HG03432 (cell line): ENCODE measurements around the gene HIRA.

Experiments used
- ATAC-seq: cut with Tn5 transposase; IDR thresholded peaks from one replicate; pipeline ENCODE4 v1.9.1; 2021; ENCODE audit warnings: mild to moderate bottlenecking, moderate library complexity; ENCODE audit not compliant: unreplicated experiment

The HIRA gene

DNA sequence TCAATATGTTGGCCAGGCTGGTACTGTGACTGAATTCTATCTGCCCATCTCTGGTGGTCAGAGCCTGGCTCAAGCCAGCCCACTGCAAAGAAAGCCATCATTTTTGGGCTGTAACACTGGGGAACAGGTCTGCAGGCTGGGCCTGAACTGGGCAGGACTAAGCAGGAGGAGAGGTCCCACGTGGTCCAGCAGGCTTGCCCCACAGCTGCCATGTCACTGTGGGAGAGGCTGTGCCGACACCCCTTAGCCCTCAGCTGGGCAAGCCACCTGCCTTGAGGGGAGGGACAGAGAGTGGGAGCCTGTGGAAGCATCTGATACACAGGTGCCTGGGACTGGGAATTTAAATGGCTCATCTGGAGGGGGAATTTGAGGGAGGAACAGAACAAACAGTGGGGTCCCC, 73.3 kb downstream of the HIRA start:
- no peak for ATAC-seq

DNA sequence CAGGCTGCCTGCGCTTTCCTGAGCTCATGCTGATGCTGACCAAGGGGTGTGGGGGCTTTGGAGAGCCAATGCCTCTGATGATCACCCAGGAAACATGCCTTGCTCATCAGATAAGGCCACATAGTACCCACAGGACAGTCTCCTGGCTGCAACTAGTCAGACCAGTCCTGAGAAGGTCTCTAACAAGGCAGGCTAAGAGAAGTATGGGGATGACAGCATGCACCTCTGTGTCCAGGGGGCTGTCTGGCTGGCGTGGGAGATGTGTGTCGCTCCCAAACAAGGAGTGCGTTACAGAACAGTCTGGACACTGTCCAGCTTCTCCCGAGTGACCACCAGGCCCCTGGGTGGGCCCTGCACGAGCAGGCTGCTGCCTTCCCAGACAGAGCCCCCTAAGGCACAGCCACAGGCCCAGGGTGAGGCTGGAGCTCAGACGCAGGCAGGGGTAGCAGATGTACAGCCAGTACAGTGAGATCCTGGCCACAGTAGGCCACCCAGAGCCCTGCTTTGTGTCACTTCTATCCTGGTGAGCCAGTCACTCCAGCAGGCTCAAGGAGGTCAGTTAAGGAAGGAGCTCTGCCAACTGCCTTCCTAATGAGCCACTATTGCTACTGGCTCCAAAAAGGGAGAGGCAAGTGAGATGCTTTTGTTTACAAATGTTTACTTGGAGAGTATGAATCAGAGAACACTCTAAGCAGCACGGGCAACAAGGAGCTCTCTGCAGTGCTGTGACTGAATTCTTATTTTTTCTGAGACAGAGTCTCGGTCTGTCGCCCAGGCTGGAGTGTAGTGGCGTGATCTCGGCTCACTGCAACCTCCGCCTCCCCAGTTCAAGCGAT, 74.0 kb downstream of the HIRA start:
- ATAC-seq, result no peak

DNA sequence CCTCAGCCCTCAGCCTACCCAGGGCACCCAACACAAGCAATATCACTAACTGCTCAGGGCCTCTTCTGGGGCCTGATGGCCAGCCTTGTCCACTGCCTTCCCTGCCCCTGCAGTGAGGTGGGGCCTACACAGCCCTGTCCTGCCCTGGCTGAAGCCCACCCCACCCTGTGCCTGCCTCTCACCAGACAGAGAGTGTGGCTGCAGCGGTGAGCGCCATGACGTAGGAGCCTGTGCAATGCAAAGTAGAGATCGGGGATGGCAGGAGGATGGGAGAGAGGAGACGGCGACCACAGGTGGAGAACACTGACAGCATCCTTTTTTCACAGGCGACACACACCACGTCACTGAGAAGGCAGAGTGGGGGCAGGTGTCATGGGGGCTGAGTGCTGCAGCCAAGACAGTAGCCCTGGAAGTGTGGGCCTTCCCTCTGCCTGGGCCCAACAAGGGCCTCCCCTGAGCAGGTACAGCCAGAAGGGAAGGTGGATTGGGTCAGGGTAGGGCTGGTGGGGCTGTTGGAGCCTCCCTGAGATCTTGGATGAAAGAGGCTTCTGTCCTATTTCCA, 74.7 kb downstream of the HIRA start:
- no peak for ATAC-seq

DNA sequence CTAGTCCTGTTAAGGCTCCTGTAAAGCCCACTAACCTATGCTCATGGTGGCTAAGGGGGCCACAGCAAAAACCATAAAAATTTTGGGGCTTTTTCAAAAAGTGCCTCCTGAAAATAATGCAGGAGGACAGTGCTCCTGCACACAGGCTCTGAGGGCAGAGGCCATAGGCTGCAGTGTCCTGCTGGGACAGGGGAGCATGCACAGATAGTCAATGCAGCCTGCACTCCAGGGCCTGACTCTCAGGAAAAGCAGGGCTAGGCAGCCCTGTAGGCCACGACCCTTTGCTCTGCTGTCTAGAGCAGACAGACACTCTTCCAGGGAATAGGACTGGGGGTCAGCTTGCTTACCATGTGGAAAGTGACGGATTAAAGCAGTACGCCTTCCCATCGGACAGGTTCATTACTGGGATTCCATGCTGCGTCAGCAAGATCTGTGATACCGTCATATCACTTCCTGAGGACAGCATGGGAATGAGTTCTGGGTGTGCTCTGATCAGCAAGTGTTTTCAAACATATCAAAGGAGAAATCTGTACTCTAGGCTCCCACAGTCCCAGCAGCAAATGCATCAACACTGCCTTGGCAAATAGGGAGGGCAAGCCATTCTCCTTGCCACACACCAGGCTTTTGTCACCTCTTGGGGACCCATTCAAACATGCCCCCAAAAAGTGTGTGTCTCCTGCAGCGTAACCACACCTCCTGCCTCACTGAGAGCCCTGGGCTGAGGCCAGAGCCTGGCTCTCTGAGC, 75.9 kb downstream of the HIRA start:
- no peak for ATAC-seq

DNA sequence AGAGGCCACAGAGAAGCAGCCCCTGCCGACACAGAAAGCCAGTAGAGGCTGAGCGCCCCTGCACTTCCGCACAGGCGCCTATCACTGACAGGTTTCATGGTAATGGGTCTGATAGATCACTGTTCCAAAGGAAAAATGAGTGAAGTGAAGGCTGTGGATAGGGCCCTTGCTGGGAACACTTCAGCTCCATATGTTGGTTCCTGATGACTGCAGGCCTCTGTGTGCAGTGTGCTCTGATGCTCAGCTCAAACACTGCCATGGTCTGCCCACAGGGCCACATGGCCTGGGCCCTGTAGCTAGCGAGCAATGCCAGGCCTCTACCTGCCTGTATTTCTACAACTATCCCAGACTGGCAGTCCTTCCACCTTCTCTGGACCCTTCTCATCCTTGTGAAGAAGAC, 77.3 kb downstream of the HIRA start:
- no peak for ATAC-seq

DNA sequence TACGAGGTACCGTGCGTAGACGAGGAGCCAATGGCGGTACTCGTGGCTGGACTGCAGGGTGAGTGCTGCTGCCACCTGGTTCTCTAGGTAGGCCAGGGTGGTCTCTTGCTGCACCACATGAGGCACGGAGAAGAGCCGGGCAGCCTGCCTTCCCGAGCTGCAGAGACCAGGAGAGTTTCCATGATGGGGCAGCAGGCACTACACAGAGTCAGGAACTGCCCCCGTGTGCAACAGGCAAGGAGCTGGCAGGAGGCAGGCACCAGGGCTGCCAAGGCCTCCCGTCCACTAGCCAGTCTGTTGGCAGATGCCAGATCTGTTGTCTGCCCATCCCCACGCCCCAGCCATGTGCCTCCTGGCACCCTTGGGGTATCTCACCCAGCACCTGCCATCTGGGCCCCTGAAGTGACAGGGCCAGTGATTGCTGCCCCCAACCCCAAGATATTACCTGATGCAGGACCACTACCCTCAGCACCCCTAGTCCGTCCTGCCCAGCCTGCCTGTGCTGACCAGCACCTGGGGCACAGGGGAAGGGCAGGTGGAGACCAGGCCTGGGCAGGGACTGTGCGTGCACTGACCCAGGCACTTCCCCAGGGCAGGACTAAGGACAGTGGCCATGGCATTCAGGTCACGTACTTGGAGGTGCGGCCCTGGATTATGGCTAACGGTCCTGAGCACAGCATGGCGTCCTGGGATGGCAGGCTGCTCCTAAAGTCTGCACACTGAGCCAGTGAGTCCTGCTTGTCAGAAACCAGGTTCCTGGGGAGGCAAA, 78.0 kb downstream of the HIRA start:
- no peak for ATAC-seq

DNA sequence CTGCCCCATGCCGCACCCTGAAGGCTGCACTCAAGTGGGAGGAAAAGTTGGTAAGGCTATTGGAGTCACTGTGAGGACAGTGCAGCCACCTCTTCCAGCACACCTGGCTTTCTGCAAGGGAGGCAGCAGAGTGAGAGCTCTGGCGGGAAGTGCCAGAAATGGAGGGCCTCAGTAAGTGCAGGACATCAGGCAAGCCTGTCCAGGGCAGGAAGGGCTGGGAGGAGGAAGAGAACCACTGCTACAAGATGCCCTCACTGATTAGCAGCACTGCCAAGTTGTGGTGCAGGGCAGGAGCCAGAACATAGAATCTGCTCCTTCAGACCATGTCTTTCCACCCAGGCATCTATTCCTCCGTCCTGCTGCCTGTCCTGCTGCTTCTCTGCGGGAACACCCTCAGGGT, 78.8 kb downstream of the HIRA start:
- no peak for ATAC-seq

DNA sequence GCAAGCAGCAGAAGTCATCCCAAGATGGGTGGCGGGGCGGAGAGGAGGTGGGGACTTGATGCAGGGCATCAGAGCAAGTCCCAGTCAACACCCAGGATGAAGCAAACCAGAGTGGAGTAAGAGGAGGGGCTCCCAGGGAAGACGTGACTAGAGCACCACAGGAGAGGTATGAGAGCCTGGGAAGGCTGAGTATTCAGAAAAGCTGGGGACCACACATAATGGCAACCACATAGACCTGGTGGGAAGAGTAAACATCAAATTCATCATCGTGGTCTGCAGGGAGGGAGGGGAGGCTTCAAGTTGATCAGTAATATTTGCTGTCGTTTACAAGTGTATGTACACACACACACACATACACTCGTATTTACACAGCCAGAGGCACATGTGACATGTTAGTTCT, 79.3 kb downstream of the HIRA start:
- ATAC-seq, result no peak

DNA sequence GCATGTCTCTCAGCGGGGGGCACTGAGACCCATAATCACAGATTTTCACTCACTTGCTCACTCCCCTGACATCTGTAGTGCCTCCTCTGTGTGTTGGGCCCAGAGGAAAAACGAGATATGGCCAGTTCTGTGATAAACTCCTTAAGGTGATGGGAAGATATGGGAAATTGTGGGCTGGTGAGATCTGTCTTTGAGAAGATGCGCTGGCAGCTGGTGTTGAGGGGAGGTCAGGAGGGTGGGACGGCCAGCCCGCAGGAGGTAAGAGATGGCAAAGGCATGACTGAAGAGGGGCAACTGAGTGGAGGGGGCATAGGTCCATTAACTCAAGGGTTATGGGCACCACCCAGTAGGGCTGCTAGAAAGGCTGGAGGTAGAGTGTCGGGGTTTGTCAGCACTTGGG, 79.9 kb downstream of the HIRA start:
- no peak for ATAC-seq

DNA sequence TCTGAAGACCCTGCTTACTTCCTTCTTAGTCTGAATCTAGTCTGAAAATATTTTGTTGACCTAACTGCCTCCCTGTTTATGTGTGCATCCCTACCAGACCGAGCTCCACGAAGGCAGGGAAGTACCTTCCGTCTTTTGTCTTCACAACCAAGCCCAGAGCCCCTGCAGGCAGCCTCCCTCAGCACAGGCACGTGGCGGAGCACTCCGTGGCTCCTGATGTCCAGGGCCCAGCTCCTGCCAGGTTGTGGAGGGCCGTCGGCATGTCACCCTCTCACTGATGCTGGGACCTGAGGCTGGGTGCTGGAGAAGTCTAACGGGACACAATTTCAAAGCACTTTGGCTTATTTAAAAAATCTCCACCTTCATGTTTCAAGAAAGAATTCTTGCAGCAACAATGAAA, 80.6 kb downstream of the HIRA start:
- ATAC-seq, result no peak

DNA sequence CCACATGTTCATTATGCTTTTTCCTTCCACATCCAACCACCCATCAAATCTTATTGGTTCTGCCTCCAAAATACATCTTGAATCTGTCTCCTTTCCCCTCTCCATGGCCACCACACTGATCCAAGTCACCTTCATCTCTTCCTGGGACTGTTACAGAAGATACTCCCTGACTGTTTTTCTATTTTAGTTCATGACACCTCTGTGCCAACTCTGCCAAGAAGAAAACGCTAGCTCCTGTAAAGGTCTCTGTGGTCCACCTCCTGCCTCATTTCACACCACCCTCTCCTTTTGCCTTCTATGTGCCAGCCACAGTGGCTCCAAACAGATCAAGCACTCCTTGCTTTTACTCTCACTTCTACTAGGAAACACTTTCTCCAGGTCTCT, 81.1 kb downstream of the HIRA start:
- no peak for ATAC-seq

DNA sequence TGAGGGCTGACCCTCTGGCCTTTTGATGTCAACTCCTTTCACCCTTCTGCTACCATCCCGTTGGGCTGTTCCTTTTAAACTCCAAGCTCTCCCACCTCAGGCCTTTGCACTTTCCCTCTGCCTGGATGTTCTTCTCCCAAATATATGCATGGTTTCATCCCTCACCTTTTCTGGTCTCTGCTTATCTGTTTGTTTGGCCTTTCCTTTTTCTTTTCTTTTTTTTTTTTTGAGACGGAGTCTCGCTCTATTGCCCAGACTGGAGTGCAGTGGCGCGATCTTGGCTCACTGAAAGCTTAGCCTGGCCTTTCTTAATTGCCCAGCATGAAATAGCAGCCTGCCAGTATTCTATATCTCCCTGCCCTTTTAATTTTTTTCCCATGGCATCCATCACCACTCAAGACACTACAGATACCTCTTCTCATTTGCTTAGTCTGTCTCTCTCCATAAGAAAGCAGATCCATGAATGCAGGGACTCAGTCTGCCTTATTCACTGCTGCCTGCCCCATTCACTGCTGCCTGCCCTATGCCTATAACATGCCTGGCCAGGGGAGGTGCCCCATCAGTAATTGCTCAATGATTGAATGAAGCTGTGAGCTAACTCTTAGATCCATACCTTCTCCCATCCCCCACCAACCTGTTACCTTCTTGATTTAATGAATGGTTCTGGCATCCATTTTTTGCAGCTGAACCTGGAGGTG, 81.6 kb downstream of the HIRA start:
- ATAC-seq, result no peak

DNA sequence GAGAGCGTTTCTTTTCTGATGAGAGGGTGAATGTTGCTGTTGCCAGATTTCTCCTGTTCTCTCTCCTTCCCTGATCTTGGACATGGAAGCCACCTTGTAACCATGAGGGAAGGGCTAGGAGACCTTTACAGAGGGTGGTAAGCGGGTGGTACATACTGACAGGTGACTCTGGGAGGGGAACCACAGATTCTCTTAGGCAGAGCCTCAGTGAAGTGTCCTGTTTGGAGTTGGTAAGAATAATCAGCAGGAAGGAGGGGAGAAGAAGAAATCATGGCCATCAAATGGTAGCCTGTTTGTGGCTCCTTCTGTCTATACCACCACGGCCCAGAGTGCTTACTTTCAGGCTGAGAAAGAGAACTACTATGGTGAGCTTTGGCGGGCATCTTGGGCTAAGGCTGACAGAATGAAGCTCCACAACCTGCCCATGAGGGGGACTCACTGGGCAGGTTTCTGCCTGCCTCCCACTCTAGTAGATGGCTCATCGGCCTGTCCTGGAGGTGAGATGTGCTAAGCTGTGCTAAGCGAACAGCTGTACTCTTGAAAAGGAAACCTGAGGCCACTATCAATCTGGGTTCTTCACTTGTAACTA, 84.8 kb downstream of the HIRA start:
- no peak for ATAC-seq

DNA sequence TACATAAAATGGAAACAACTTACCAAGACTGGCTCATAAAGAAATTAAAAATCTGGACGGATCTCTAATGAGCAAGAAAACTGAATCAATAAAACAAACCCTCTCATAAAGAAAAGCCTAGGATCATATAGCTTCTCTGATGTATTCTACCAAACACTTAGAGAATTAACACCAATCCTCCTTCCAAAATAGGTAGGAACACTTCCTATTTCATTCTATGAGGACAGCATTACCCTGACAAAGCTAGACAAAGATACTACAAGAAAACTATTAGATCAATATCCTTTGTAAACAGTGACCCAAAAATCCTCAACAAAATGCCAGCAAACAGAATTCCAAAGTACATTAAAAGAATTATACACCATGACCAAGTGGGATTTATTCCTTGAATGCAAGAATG, 87.1 kb downstream of the HIRA start:
- no peak for ATAC-seq

DNA sequence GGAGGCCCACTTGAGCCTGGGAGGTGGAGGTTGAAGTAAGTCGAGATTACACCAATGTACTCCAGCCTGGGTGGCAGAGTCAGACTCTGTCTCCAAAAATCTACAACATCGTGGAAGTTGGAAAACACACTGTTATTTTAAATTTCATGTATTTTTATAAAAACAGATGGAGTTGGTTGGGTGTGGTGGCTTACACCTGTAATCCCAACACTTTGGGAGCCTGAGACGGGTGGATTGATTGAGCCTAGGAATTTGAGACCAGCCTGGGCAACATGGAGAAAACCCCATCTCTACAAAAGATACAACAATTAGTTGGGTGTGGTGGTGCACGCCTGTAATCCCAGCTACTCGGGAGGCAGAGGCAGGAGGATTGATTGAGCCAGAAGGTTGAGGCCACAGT, 88.1 kb downstream of the HIRA start:
- no peak for ATAC-seq

DNA sequence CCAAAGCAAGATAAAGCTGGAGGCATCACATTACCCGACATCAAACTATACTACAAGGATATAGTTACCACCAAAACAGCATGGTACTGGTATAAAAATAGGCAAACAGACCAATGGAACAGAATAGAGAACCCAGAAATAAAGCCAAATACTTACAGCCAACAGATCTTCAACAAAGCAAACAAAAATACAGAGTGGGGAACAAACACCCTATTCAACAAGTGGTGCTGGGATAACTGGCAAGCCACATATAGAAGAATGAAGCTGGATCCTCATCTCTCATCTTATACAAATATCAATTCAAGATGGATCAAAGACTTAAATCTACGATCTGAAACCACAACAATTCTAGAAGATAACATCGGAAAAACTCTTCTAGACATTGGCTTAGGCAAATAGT, 90.0 kb downstream of the HIRA start:
- ATAC-seq, result no peak

DNA sequence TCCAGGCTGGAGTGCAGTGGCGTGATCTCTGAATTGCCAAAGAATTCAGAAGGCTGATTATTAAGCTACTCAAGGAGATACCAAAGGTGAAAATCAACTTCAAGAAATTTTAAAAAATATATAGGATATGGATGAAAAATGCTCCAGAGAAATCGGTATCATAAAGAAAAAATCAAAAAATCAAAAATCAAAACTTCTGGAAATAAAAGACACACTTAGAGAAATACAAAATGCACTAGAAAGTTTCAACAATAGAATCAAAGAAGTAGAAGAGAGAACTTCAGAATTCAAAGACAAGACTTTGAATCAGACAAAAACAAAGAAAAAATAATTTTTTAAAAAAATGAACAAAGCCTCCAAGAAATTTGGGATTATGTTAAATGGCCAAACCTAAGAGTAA, 94.4 kb downstream of the HIRA start:
- ATAC-seq, result no peak

DNA sequence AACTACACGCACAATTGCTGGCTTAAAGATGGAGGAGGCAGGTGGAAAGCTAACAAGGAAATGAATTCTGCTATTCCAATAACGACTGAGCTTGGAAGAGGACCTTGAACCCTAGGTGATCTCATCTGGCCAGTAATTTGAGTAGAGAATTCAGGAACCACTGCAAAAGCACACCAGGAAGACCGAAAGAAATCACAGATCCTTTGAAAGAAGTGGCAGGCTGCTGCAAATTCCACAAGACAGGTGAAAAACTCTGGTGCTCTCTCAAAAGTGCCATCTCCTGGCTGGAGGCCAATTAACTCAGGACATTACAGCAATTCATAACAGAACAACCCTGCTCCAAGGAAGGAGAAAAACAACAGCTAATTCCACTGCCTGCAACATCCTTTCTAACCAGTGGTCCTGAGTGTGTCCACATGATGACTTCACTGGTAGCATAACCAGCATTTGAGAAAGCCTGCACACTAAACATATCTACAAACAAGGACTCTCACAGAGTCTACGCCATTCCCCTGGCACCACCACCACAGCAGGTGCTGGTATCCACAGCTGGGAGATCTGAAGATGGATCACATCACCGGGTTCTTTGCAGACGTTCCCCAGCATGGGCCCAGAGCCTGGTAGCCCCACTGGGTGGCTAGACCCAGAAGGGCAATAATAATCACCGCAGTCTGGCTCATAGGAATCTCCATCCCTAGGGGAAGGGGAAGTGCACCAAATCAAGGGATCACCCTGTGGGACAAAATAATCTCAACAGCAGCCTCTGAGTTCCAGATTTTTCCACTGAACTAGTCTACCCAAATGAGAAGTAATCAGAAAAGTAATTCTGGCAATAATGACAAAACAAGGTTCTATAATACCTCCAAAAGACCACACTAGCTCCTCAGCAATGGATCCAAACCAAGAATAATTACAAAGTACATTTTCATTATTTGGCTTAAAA, 95.1 kb downstream of the HIRA start:
- ATAC-seq, result no peak

DNA sequence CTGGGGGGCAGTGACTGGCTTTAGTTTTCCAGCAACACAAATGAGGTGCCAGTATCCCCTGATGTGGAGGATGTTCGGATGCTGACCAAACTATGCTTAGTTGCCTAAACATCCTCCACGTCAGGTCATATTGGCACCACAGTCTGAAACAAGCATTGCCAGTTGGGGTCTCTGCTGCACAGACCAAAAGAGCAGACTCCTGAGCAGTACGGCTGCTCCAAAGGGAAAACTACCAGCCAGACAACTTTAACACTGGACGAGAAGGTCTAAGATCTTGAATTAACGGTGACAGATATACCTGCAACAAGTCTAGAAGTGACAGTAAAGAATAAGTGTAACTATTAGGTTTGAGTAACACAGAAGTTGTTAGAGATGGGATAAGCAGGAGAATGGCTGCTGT, 99.6 kb downstream of the HIRA start:
- ATAC-seq, result no peak
